ENCODE measurements around the gene TMEM72. TPM values are rescaled to one million over a fixed set of nuclear protein-coding genes. Genes with fewer than 3 reads are reported as not detected.

The TMEM72 gene
- total and polyA plus RNA-seq, 2 of the 13 experiments (the other 11 are each of a cell fraction or from before 2014, with no cell fraction given) = 0.04 TPM; not detected in 1

GRCh38 chr10:44932517-44933450 is 21.6 kb downstream of the TMEM72 start:
- no peak overlapping the region for H2AFZ ChIP-seq (ENCODE audit: low read length)
- FAIRE-seq = peak; percentile 83
- no peaks in the 10 kb centered on the region for H3K9me3 ChIP-seq (ENCODE audit: low read length)
- H3K79me2 ChIP-seq (ENCODE audit: insufficient read depth, low read length) = no peaks in the 10 kb centered on the region
- POLR2A ChIA-PET = interaction anchor here (0.7 to 7.1 kb wide), 8 partner anchors 17 to 63 kb away, joined by 3 to 215 read pairs (median 8); partner anchors contain the start of genes DEPP1, RASSF4 and TMEM72
- peak overlapping the region in 1 of 3 experiments; percentile 45; a peak in 2 of 6 replicates for H3K4me3 ChIP-seq (replicated peaks in 1 of 3; ENCODE audit: insufficient read depth in 1 of 3, low read depth in 2 of 3, low read length in 3 of 3)
- no peak overlapping the region for H3K27ac ChIP-seq (ENCODE audit: extremely low read length, insufficient read depth, low read length)
- peak; percentile 92 for ATAC-seq
- in situ Hi-C loops (cut with HindIII; ENCODE audit: extremely low pct_ligation_motif_present, low pct_unique_long_range_greater_than_20kb) = loop anchor here (5.0 kb wide), 1 partner anchor 45 kb away; the partner anchor contains the start of gene DEPP1
- H3K4me1 ChIP-seq (ENCODE audit: insufficient read depth, low read length) = peaks cover 71% of the 10 kb centered on the region
- H3K36me3 ChIP-seq (replicated peaks in 1 of 2; ENCODE audit: control insufficient read depth in 1 of 2, insufficient read depth in 2 of 2, low read length in 2 of 2) = no peaks in the 10 kb centered on the region
- BruUV-seq (replicated peaks) = no TSS peak
- CTCF ChIA-PET (ENCODE audit: low intra/inter-chr PET ratio, low total read pairs) = interaction anchor here (0.7 to 3.1 kb wide), 5 partner anchors 27 to 302 kb away, joined by 3 to 64 read pairs (median 5); no protein-coding TSS in a partner anchor
- 6% methylated on average over 2 of the region's 10 CpGs for WGBS (ENCODE audit: low lambda C conversion rate)
- peak; percentile 76 for DNase-seq (ENCODE audit: low spot score)
- H3K9ac ChIP-seq (ENCODE audit: insufficient read depth, low read depth, low read length) = no peak overlapping the region; the same call in 1 of the 2 replicates
- peak overlapping the region; percentile 66 for H3K4me2 ChIP-seq (ENCODE audit: low read depth, low read length)
- H4K20me1 ChIP-seq (ENCODE audit: insufficient read depth, low read length) = no peaks in the 10 kb centered on the region
- no peaks in the 10 kb centered on the region for H3K27me3 ChIP-seq (ENCODE audit: control insufficient read depth in 1 of 2, insufficient read depth in 2 of 2, low read length in 2 of 2)
- intact Hi-C loops (cut with micrococcal nuclease; ENCODE audit: unreplicated experiment) = loop anchor here (1.0 to 5.0 kb wide), 2 partner anchors 43 to 60 kb away; no protein-coding TSS in a partner anchor
- no peak for TF ChIP-seq TCF7 (IDR thresholded peaks at IDR 0.05; ENCODE audit: low read depth)
- TF ChIP-seq NFYB (CRISPR knock-in tag; IDR thresholded peaks at IDR 0.05) = 0 out of 2 replicates have a peak, but pooled peaks have one; percentile 14
- no peak; the same call in 1 of the 2 replicates for TF ChIP-seq ZBED4 (CRISPR knock-in tag; IDR thresholded peaks at IDR 0.05; ENCODE audit: borderline replicate concordance)
- peak; percentile 56; the same call in 1 of the 2 replicates for TF ChIP-seq ZSCAN21 (CRISPR knock-in tag; IDR thresholded peaks at IDR 0.05; ENCODE audit: borderline replicate concordance)
- peak; percentile 85; the same call in 1 of the 2 replicates for TF ChIP-seq ZNF691 (CRISPR knock-in tag; IDR thresholded peaks at IDR 0.05; ENCODE audit: borderline replicate concordance, low read depth)
- peak; percentile 100 for TF ChIP-seq CTCF (CRISPR knock-in tag; IDR thresholded peaks at IDR 0.05)
- TF ChIP-seq ZNF7 (CRISPR knock-in tag; IDR thresholded peaks at IDR 0.05) = no peak
- peak; percentile 69; the same call in 1 of the 2 replicates for TF ChIP-seq ZNF225 (CRISPR knock-in tag; IDR thresholded peaks at IDR 0.05)
- TF ChIP-seq THAP9 (CRISPR knock-in tag; IDR thresholded peaks at IDR 0.05; ENCODE audit: borderline replicate concordance) = no peak
- peak; percentile 43; the same call in 1 of the 2 replicates for TF ChIP-seq FOSL2 (CRISPR knock-in tag; IDR thresholded peaks at IDR 0.05)
